ENCODE measurements around the gene FAM222B. TPM values are rescaled to one million over a fixed set of nuclear protein-coding genes. Genes with fewer than 3 reads are reported as not detected.

Gene FAM222B
- total and polyA plus RNA-seq, 9 of the 15 experiments (the other 6 are each of a cell fraction or from before 2014, with no cell fraction given) = 4.0 to 34.6 (median 7.5) TPM

DNA sequence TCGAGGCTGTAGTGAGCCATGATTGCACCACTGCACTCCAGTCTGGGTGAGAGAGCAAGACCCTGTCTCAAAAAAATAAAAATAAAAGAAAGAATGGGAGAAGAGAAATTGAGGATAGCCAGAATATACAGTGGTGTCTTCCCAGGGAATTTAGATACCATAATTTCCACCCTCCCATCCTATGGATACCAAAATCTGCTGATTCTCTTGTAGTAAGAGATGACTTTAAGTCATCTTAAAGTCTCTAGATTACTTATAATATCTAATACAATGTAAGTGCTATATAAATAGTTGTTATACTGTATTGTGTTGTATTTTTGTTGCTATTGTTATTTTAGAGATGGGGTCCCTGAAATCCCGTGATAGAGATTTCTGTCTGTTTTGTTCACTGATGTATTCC, 10.7 kb upstream of the FAM222B start (continued):
- TF ChIP-seq FOXK2 (conservative IDR thresholded peaks at IDR 0.05 in 1 of 2, IDR thresholded peaks at IDR 0.05 in 1 of 2; ENCODE audit: low read depth in 2 of 2) = no peak
- no peak for TF ChIP-seq SMAD4 (CRISPR knock-in tag; conservative IDR thresholded peaks at IDR 0.05)
- no peak for TF ChIP-seq GTF2B (IDR thresholded peaks at IDR 0.05; ENCODE audit: extremely low read depth, insufficient read length)
- TF ChIP-seq POLR2A (conservative IDR thresholded peaks at IDR 0.05) = no peak
- TF ChIP-seq BRD9 (IDR thresholded peaks at IDR 0.05; ENCODE audit: low read depth, partially characterized antibody) = no peak
- no peak for TF ChIP-seq OTX1 (CRISPR knock-in tag; IDR thresholded peaks at IDR 0.05)
- no peak for TF ChIP-seq ZFP30 (CRISPR knock-in tag; IDR thresholded peaks at IDR 0.05; ENCODE audit: borderline replicate concordance)
- no peak for TF ChIP-seq CHD1 (IDR thresholded peaks at IDR 0.05; ENCODE audit: low read length)
- TF ChIP-seq MYBL2 (IDR thresholded peaks at IDR 0.05; ENCODE audit: low read depth) = no peak
- no peak for TF ChIP-seq MYBL2 (CRISPR knock-in tag; IDR thresholded peaks at IDR 0.05; ENCODE audit: borderline replicate concordance)
- no peak for TF ChIP-seq CREB1 (IDR thresholded peaks at IDR 0.05)
- TF ChIP-seq CREB1 (CRISPR knock-in tag; IDR thresholded peaks at IDR 0.05) = no peak
- TF ChIP-seq PHTF2 (CRISPR knock-in tag; IDR thresholded peaks at IDR 0.05) = no peak
- TF ChIP-seq BMI1 (IDR thresholded peaks at IDR 0.05; ENCODE audit: low read length) = no peak
- no peak for TF ChIP-seq KDM4B (IDR thresholded peaks at IDR 0.05; ENCODE audit: borderline replicate concordance in 2 of 2, low read depth in 1 of 2)
- no peak for TF ChIP-seq NONO (IDR thresholded peaks at IDR 0.05; ENCODE audit: low read depth in 2 of 2, low read length in 1 of 2)
- no peak for TF ChIP-seq PTRF (tag; IDR thresholded peaks at IDR 0.05)
- peak; percentile 79 for TF ChIP-seq TRIM28 (IDR thresholded peaks at IDR 0.05)
- no peak for TF ChIP-seq FOXA1 (IDR thresholded peaks at IDR 0.05; ENCODE audit: borderline replicate concordance)
- TF ChIP-seq SMARCE1 (IDR thresholded peaks at IDR 0.05) = no peak
- no peak for TF ChIP-seq NCOR1 (IDR thresholded peaks at IDR 0.05)
- no peak for TF ChIP-seq YBX1 (IDR thresholded peaks at IDR 0.05)
- no peak for TF ChIP-seq MTA3 (IDR thresholded peaks at IDR 0.05; ENCODE audit: borderline replicate concordance)
- TF ChIP-seq ZNF134 (CRISPR knock-in tag; conservative IDR thresholded peaks at IDR 0.05) = no peak
- TF ChIP-seq ZNF133 (CRISPR knock-in tag; IDR thresholded peaks at IDR 0.05) = no peak
- TF ChIP-seq MCM5 (IDR thresholded peaks at IDR 0.05; ENCODE audit: low read depth) = no peak

All from K562 (cell line).